Erythroblast (primary cell): Measurements from ENCODE around the gene NEAT1.

ENCODE experiments used
- GATA1 ChIP-seq: IDR thresholded peaks from 2 replicates; pipeline ENCODE4 v1.6.1; 2011; ENCODE audit warnings: low read depth, mild to moderate bottlenecking, control low read depth, low read length, moderate library complexity
- POLR2A ChIP-seq: IDR thresholded peaks from 2 replicates; pipeline ENCODE4 v1.6.1; 2011; ENCODE audit warnings: mild to moderate bottlenecking, low read length

- TF ChIP-seq POLR2A (no peak), GATA1 (no peak)
Observed at GRCh38 chr11:65482306-65482850, 59.8 kb downstream of the NEAT1 start.
